H1 (cell line): ENCODE results near the gene CUL4A. TPM values are rescaled to one million over a fixed set of nuclear protein-coding genes. Genes with fewer than 3 reads are reported as not detected.

ENCODE experiments used
- CTCF ChIA-PET: fragments of 300-600 bp; sonication (Branson Sonifier 250); formaldehyde crosslinking; loops from one replicate; lab custom pipeline; 2021; ENCODE audit not compliant: partially characterized antibody; lab: Charles Lee
- POLR2A ChIA-PET: fragments of 300-600 bp; sonication (Branson Sonifier 250); formaldehyde crosslinking; loops from one replicate; lab custom pipeline; 2021; ENCODE audit warnings: inconsistent platforms; ENCODE audit not compliant: partially characterized antibody; lab: Charles Lee
- DNase-seq, 2 experiments: peaks; one replicate each; pipeline versions ENCODE4 v3.0.0 to v3.0.0-alpha.2; 2010 to 2022; ENCODE audit warnings: low spot score in 2 of 2, low read depth in 1 of 2, mixed read lengths in 1 of 2
- FAIRE-seq: peaks from 2 replicates; lab custom pipeline; 2011; peaks lifted over from hg19 to GRCh38; lab: Jason Lieb, UNC
- H2AFZ ChIP-seq: 2 replicates; pipeline ENCODE4 v1.8.1; 2012; ENCODE audit warnings: low read length, inconsistent platforms
- H2AK5ac ChIP-seq: 2 replicates; pipeline ENCODE4 v1.6.1; 2013; ENCODE audit warnings: low read depth, low read length
- H2BK120ac ChIP-seq: replicated peaks from 2 replicates; pipeline ENCODE3; 2013; ENCODE audit warnings: low read depth, low read length, inconsistent platforms
- H2BK12ac ChIP-seq: 2 replicates; pipeline ENCODE4 v1.6.1; 2013; ENCODE audit warnings: low read depth, low read length
- H2BK15ac ChIP-seq: 2 replicates; pipeline ENCODE4 v1.6.1; 2013; ENCODE audit warnings: low read length
- H2BK20ac ChIP-seq: 2 replicates; pipeline ENCODE4 v1.6.1; 2013; ENCODE audit warnings: low read length
- H2BK5ac ChIP-seq: 2 replicates; pipeline ENCODE4 v1.6.1; 2013; ENCODE audit warnings: low read depth, low read length
- H3K14ac ChIP-seq: 2 replicates; pipeline ENCODE4 v1.6.1; 2013; ENCODE audit warnings: inconsistent platforms; ENCODE audit not compliant: insufficient read length
- H3K18ac ChIP-seq: 2 replicates; pipeline ENCODE4 v1.6.1; 2013; ENCODE audit warnings: low read length; ENCODE audit errors: extremely low read depth
- H3K23ac ChIP-seq: 2 replicates; pipeline ENCODE4 v1.6.1; 2013; ENCODE audit warnings: inconsistent platforms; ENCODE audit not compliant: insufficient read length
- H3K23me2 ChIP-seq: 2 replicates; pipeline ENCODE4 v1.6.1; 2013; ENCODE audit warnings: low read depth, low read length
- H3K27ac ChIP-seq: 2 replicates; pipeline ENCODE4 v1.6.1; 2011; ENCODE audit warnings: low read depth, low read length, inconsistent platforms
- H3K27me3 ChIP-seq, 4 experiments: replicated peaks in 1 of 4; 1 replicate in 1 of 4; 2 replicates in 3 of 4; pipeline versions ENCODE4 v1.6.1 to v1.8.1; 2011 to 2013; ENCODE audit warnings: low read length in 3 of 4, mild to moderate bottlenecking in 3 of 4, inconsistent platforms in 2 of 4, mixed read lengths in 2 of 4, moderate library complexity in 1 of 4; ENCODE audit not compliant: control insufficient read depth in 3 of 4, insufficient read depth in 3 of 4; ENCODE audit errors: extremely low read depth in 1 of 4
- H3K36me3 ChIP-seq, 4 experiments: 2 replicates each; pipeline versions ENCODE4 v1.6.1 to v1.8.1; 2011 to 2013; ENCODE audit warnings: mild to moderate bottlenecking in 4 of 4, low read length in 3 of 4, moderate library complexity in 2 of 4, control low read depth in 1 of 4, inconsistent platforms in 1 of 4; ENCODE audit not compliant: insufficient read depth in 4 of 4, control insufficient read depth in 2 of 4
- H3K4ac ChIP-seq: replicated peaks from 2 replicates; pipeline ENCODE3; 2013; ENCODE audit warnings: low read length, low read depth, mixed read lengths, inconsistent platforms; ENCODE audit not compliant: insufficient read length
- H3K4me1 ChIP-seq, 4 experiments: replicated peaks in 1 of 4; 1 replicate in 1 of 4; 2 replicates in 3 of 4; pipeline versions ENCODE4 v1.6.1 to v1.8.1; 2011 to 2013; ENCODE audit warnings: low read length in 3 of 4, inconsistent platforms in 2 of 4, mixed read lengths in 1 of 4; ENCODE audit not compliant: insufficient read depth in 4 of 4, control insufficient read depth in 3 of 4
- H3K4me2 ChIP-seq, 2 experiments: 2 replicates each; pipeline versions ENCODE4 v1.6.1 to v1.8.1; 2011 to 2013; ENCODE audit warnings: low read depth in 2 of 2, low read length in 2 of 2, control low read depth in 1 of 2, inconsistent platforms in 1 of 2, mild to moderate bottlenecking in 1 of 2; ENCODE audit not compliant: insufficient read depth in 1 of 2
- H3K4me3 ChIP-seq, 4 experiments: fragments of 200-600, 300-600 bp in 1 of 4; sonication (generic), shearing (Covaris generic), sonication (Bioruptor Twin) in 1 of 4; 2 replicates each; pipeline versions ENCODE4 v1.5.1 to v1.8.1; 2011 to 2016; ENCODE audit warnings: low read length in 4 of 4, low read depth in 3 of 4, control low read depth in 2 of 4, inconsistent platforms in 2 of 4, mild to moderate bottlenecking in 2 of 4, mixed read lengths in 1 of 4, moderate library complexity in 1 of 4; ENCODE audit not compliant: insufficient read depth in 2 of 4; ENCODE audit errors: extremely low read depth in 1 of 4
- H3K56ac ChIP-seq: replicated peaks from 2 replicates; pipeline ENCODE3; 2013; ENCODE audit warnings: low read depth, mild to moderate bottlenecking, mixed read lengths, low read length, inconsistent platforms; ENCODE audit not compliant: insufficient read length
- H3K79me1 ChIP-seq: 2 replicates; pipeline ENCODE4 v1.6.1; 2013; ENCODE audit warnings: low read depth, low read length, control low read depth
- H3K79me2 ChIP-seq, 2 experiments: 2 replicates each; pipeline versions ENCODE4 v1.6.1 to v1.8.1; 2012 to 2013; ENCODE audit warnings: low read length in 2 of 2, mild to moderate bottlenecking in 2 of 2, inconsistent platforms in 1 of 2; ENCODE audit not compliant: insufficient read depth in 2 of 2, control insufficient read depth in 1 of 2
- H3K9ac ChIP-seq, 4 experiments: replicated peaks in 1 of 4; 1 replicate in 1 of 4; 2 replicates in 3 of 4; pipeline versions ENCODE4 v1.6.1 to v1.8.1; 2011 to 2013; ENCODE audit warnings: low read depth in 3 of 4, low read length in 3 of 4, control low read depth in 2 of 4, mild to moderate bottlenecking in 2 of 4, moderate library complexity in 2 of 4, inconsistent platforms in 1 of 4; ENCODE audit errors: extremely low read depth in 1 of 4
- H3K9me3 ChIP-seq, 2 experiments: 2 replicates each; pipeline versions ENCODE4 v1.6.1 to v1.8.1; 2012 to 2013; ENCODE audit warnings: mild to moderate bottlenecking in 2 of 2, moderate library complexity in 2 of 2, control low read depth in 1 of 2, inconsistent platforms in 1 of 2, low read depth in 1 of 2, low read length in 1 of 2, mixed read lengths in 1 of 2; ENCODE audit not compliant: insufficient read depth in 2 of 2
- H4K20me1 ChIP-seq, 2 experiments: replicated peaks in 1 of 2; 2 replicates each; pipeline versions ENCODE3 to v1.8.1; 2011 to 2013; ENCODE audit warnings: inconsistent platforms in 2 of 2, low read length in 2 of 2, mild to moderate bottlenecking in 1 of 2; ENCODE audit not compliant: insufficient read depth in 2 of 2, control insufficient read depth in 1 of 2
- H4K5ac ChIP-seq: 2 replicates; pipeline ENCODE4 v1.6.1; 2013; ENCODE audit warnings: low read length, low read depth, mixed read lengths, inconsistent platforms; ENCODE audit not compliant: insufficient read length
- H4K8ac ChIP-seq: 2 replicates; pipeline ENCODE4 v1.8.0; 2013; ENCODE audit warnings: mild to moderate bottlenecking, moderate library complexity, low read length, inconsistent platforms; ENCODE audit not compliant: insufficient read depth; ENCODE audit errors: extremely low read depth
- H4K91ac ChIP-seq: replicated peaks from 2 replicates; pipeline ENCODE3; 2013; ENCODE audit warnings: low read length, mixed read lengths, inconsistent platforms; ENCODE audit not compliant: insufficient read length
- CREB1 ChIP-seq: IDR thresholded peaks from 2 replicates; pipeline ENCODE4 v1.6.1; 2012; ENCODE audit warnings: inconsistent platforms
- GTF2F1 ChIP-seq: IDR thresholded peaks from 2 replicates; pipeline ENCODE4 v1.6.1; 2012; ENCODE audit warnings: low read depth, low read length, improper control_type of control experiment, borderline replicate concordance
- POU5F1 ChIP-seq: IDR thresholded peaks from 2 replicates; pipeline ENCODE4 v1.6.1; 2011; ENCODE audit warnings: low read depth, mild to moderate bottlenecking, low read length, moderate library complexity
- RBBP5 ChIP-seq: IDR thresholded peaks from 2 replicates; pipeline ENCODE4 v1.7.1; 2012; ENCODE audit warnings: low read depth, mild to moderate bottlenecking, inconsistent platforms, low read length, moderate library complexity, borderline replicate concordance
- RXRA ChIP-seq: IDR thresholded peaks from 2 replicates; pipeline ENCODE4 v1.6.1; 2011; ENCODE audit warnings: low read depth, mild to moderate bottlenecking, low read length, moderate library complexity; ENCODE audit not compliant: insufficient read depth
- SIRT6 ChIP-seq: IDR thresholded peaks from one replicate; pipeline ENCODE4 v1.7.1; 2012; ENCODE audit warnings: low read length, inconsistent platforms
- WGBS, 2 experiments: shearing (Covaris generic) in 1 of 2; methylation state at CpG; one replicate each; pipeline versions ENCODE4 v1.1.6 to v1.1.7; 2013 to 2015; ENCODE audit warnings: low lambda C conversion rate in 2 of 2, mixed read lengths in 2 of 2, inconsistent platforms in 1 of 2, low coverage in 1 of 2, missing lambda C conversion rate in 1 of 2; ENCODE audit not compliant: insufficient replicate concordance in 2 of 2, insufficient coverage in 1 of 2, insufficient read length in 1 of 2; ENCODE audit errors: extremely low coverage in 1 of 2, missing lambda C conversion rate in 1 of 2; 5-methylcytosine and 5-hydroxymethylcytosine counted together
- polyA plus RNA-seq, 7 experiments: library from polyadenylated mRNA; depleted of rRNA in 3 of 7; stranded (reverse) in 5 of 7; unstranded in 2 of 7; fragments of >200 nt in 5 of 7; fragments of 200-250 nt in 2 of 7; gene quantifications; 1 replicate in 5 of 7; 2 replicates in 1 of 7; 4 replicates in 1 of 7; pipeline versions ENCODE4 v1.2.1 to v1.2.3, GENCODE V29; 2011 to 2013; ENCODE audit warnings: missing spikeins in 2 of 7, mixed read lengths in 2 of 7
- total RNA-seq: library from RNA; stranded (reverse); fragmentation: NEBNext Ultra II Directional; extraction: Animal tissue kit (Norgen Biotek cat#: 25700); gene quantifications from 2 replicates; pipeline ENCODE4 v1.2.1, GENCODE V29; 2021

The CUL4A gene
- total and polyA plus RNA-seq, 2 of the 8 experiments (the other 6 are each of a cell fraction or from before 2014, with no cell fraction given) = 54.7 to 101 TPM

- H2BK15ac ChIP-seq = no peak overlapping the region
- 96% methylated on average over 6 of the region's 6 CpGs; no CpG with 5 or more reads in 1 of the 2 experiments for WGBS, 2 experiments
These were observed 100.1 kb downstream of the CUL4A start for GRCh38 chr13:113309473-113309872.

More at GRCh38 chr13:113309473-113309872, 100.1 kb downstream of the CUL4A start:
- ChIA-PET POLR2A (no interaction called here), CTCF (no interaction called here)
- no peak overlapping the region for H2BK20ac ChIP-seq
- H4K91ac ChIP-seq = no peak overlapping the region
- H3K4me3 ChIP-seq = no peak overlapping the region
- no peak overlapping the region for H2BK120ac ChIP-seq
- no peak overlapping the region for H4K8ac ChIP-seq
- H3K9me3 ChIP-seq = no peaks in the 10 kb centered on the region
- no peak overlapping the region for H3K27ac ChIP-seq
- H3K79me1 ChIP-seq = peaks cover 3% of the 10 kb centered on the region; the same call in 1 of the 2 replicates
- H3K23ac ChIP-seq = no peak overlapping the region
- H3K4ac ChIP-seq = no peak overlapping the region
- no peak overlapping the region for H3K56ac ChIP-seq
- H2AFZ ChIP-seq = no peak overlapping the region
- DNase-seq = no peak
- H3K9ac ChIP-seq = no peak overlapping the region
- peaks cover 0 to 41% of the 10 kb centered on the region in 2 experiments; a peak in 2 of 4 replicates for H3K79me2 ChIP-seq
- no peak overlapping the region for H2BK12ac ChIP-seq
- H3K27me3 ChIP-seq = no peaks in the 10 kb centered on the region
- peaks cover 9 to 25% (median 14%) of the 10 kb centered on the region in 4 experiments; a peak in 7 of 8 replicates for H3K36me3 ChIP-seq
- H3K4me1 ChIP-seq = no peaks in the 10 kb centered on the region
- H2BK5ac ChIP-seq = no peak overlapping the region
- H3K23me2 ChIP-seq = no peaks in the 10 kb centered on the region
- TF ChIP-seq SIRT6 = no peak
- no peak for TF ChIP-seq RBBP5
- no peak for TF ChIP-seq GTF2F1
- no peak for TF ChIP-seq CREB1
- no peak for TF ChIP-seq POU5F1
- no peak for TF ChIP-seq RXRA
- H2AK5ac ChIP-seq = no peak overlapping the region
- no peak for FAIRE-seq
- no peak overlapping the region for H3K18ac ChIP-seq
- peaks cover 2 to 16% of the 10 kb centered on the region in 2 experiments for H4K20me1 ChIP-seq
- no peak overlapping the region for H4K5ac ChIP-seq
- H3K14ac ChIP-seq = no peak overlapping the region
- no peak overlapping the region for H3K4me2 ChIP-seq
